ENCODE measurements around the gene FCHSD2. TPM values are rescaled to one million over a fixed set of nuclear protein-coding genes. Genes with fewer than 3 reads are reported as not detected.

FCHSD2 gene
- total and polyA plus RNA-seq, 9 of the 15 experiments (the other 6 are each of a cell fraction or from before 2014, with no cell fraction given): 1.8 to 14.7 (median 6.4) TPM

- Histone ChIP-seq H3K9ac (ENCODE audit: insufficient read depth in 1 of 2, low read depth in 2 of 2, low read length in 2 of 2) (no peak overlapping the region), H3K36me3 (ENCODE audit: control insufficient read depth, insufficient read depth, low read length) (no peaks in the 10 kb centered on the region), H3K27me3 (ENCODE audit: control insufficient read depth in 2 of 2, insufficient read depth in 2 of 2, low read length in 2 of 2) (peaks cover 8 to 20% of the 10 kb centered on the region in 2 experiments; a peak in 4 of 5 replicates), H2AFZ (ENCODE audit: low read depth, low read length) (no peak overlapping the region), H4K20me1 (replicated peaks; ENCODE audit: control insufficient read depth, insufficient read depth, low read length) (peaks cover 4% of the 10 kb centered on the region; the same call in 1 of the 2 replicates), H3K4me2 (ENCODE audit: insufficient read depth, low read length) (no peak overlapping the region), H3K4me3 (no peak overlapping the region), H3K9me3 (replicated peaks; ENCODE audit: control insufficient read depth, insufficient read depth, low read depth, low read length) (no peaks in the 10 kb centered on the region), H3K27ac (ENCODE audit: extremely low read depth, low read depth, low read length) (no peak overlapping the region), H3K79me2 (ENCODE audit: control insufficient read depth, insufficient read depth, low read length) (no peaks in the 10 kb centered on the region), H3K9me1 (ENCODE audit: control insufficient read depth, insufficient read depth, low read length) (no peaks in the 10 kb centered on the region), H3K4me1 (replicated peaks in 1 of 2; ENCODE audit: control insufficient read depth in 2 of 2, insufficient read depth in 2 of 2, low read length in 2 of 2) (peaks cover 16 to 29% of the 10 kb centered on the region in 2 experiments; a peak in 4 of 5 replicates)
- ATAC-seq (no peak), DNase-seq (ENCODE audit: extremely low read depth in 1 of 4, low spot score in 3 of 4) (no peak), FAIRE-seq (no peak)
- WGBS (ENCODE audit: insufficient coverage, low coverage, missing lambda C conversion rate): 11% methylated on average over 10 of the region's 10 CpGs
- TF ChIP-seq SMARCA5 (IDR thresholded peaks at IDR 0.05) (0 out of 2 replicates have a peak, but pooled peaks have one; percentile 37), RBM25 (IDR thresholded peaks at IDR 0.05; ENCODE audit: low read depth, low read length, severe bottlenecking) (peak; percentile 80), KLF1 (tag; IDR thresholded peaks at IDR 0.05) (no peak), ZFP36 (IDR thresholded peaks at IDR 0.05; ENCODE audit: low read depth, low read length, partially characterized antibody) (peak; percentile 79), BCOR (IDR thresholded peaks at IDR 0.05) (peak; percentile 75)
- POLR2A ChIA-PET: interaction anchor here (0.6 kb wide), 1 partner anchor 469 kb away, joined by 3 read pairs; no protein-coding TSS in a partner anchor
- CTCF ChIA-PET (ENCODE audit: low intra/inter-chr PET ratio): interaction anchor here (0.5 kb wide), 1 partner anchor 1322 kb away, joined by 3 read pairs; no protein-coding TSS in a partner anchor
- in situ Hi-C loops (cut with MboI): loop anchor here (5.0 to 10.0 kb wide), 3 partner anchors 51 to 462 kb away; no protein-coding TSS in a partner anchor
- BruUV-seq (replicated peaks): no TSS peak
- intact Hi-C loops (cut with micrococcal nuclease): no loop called here
Measured at GRCh38 chr11:73186294-73186850, 44.3 kb upstream of the FCHSD2 start.

Data from K562 (cell line).